GM19035 (cell line): ENCODE measurements around the gene TMEM243.
A peak's percentile ranks its signal among the peaks of the same experiment; 100 is the strongest.
"Not testable (repeated sequence)": the region's sequence is repeated elsewhere in the genome, so short reads cannot be mapped to it uniquely, and the experiment has no call there.

Experiments
- ATAC-seq: cut with Tn5 transposase; IDR thresholded peaks from one replicate; pipeline ENCODE4 v1.9.1; 2021; ENCODE audit not compliant: unreplicated experiment

TMEM243 gene

DNA sequence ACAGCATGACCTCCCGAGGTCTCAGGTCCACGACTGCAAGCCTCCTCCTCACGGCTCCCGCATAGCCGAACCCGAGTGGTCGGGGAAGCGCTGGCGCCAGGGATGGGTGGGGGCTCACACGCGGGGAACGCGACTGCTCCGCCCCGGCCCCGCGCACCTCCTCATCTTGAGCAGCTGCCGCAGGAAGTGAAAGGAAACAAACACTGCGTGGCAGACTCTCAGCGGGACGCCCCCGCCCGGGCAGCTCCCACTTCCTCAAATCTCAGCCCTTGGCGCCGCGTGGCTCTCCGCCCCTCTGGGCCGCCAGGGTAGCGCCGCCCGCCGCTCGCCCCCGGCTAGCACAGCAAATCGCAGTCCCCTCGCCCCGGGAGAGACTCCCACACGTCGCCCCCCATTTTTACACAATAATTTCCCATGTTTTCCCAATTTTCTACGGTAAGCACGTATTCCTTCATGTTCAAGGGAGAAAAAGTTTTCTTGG, at the start of gene TMEM243:
Gene TMEM243, minus strand, starts transcription at position 188 of the 481 bp plus-strand sequence. CDS start 229 bp downstream, outside the sequence.
- peak; percentile 49 for ATAC-seq

DNA sequence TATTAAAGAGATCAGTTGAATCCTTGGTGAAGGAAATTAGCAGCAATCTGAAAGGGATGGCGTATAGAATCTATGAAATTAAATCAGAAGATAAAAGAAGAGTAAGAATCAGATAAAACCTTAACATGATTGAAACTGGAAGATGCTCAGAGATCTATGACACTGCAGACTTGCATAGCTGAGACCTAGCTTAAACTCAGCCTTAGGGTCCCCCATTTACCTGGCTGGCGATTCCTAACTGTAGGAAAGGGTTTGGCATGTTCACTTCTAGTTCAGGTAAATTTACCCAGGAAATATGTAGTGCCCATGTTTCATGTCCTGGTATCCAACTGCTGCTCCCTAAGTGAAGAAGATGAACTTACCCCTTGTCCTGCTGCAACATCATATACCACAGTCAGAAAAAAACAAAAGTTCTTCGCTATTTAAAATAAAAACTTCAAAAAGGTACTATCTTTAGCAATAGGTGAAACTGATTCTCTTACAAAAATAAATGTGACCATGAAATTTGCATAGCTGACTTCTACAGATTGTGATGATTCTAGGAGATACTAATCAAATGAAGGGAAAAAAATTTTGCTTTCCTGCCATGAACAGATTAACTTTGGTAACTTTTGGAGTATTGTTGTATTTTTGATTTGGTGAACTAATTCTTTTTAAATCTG, 47.8 kb upstream of the TMEM243 start:
- peak; percentile 69 for ATAC-seq

DNA sequence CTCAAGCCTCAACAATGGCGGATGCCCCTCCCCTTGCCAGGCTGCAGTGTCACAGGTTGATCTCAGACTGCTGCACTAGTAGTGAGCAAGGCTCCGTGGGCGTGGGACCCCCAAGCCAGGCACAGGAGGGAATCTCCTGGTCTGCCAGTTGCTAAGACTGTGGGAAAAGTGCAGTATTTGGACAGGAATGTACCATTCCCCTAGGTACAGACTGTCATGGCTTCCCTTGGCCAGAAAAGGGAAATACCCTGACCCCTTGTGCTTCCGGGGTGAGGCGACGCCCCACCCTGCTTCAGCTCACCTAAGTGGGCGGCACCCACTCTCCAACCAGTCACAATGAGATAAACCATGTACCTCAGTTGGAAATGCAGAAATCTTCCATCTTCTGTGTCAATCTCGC, 44.0 kb upstream of the TMEM243 start:
- no peak for ATAC-seq

GRCh38 chr7:87253589-87254087, 34.1 kb upstream of the TMEM243 start:
- no peak for ATAC-seq

- not testable (repeated sequence) for ATAC-seq
Measured at GRCh38 chr7:87245671-87246070, 26.1 kb upstream of the TMEM243 start.

DNA sequence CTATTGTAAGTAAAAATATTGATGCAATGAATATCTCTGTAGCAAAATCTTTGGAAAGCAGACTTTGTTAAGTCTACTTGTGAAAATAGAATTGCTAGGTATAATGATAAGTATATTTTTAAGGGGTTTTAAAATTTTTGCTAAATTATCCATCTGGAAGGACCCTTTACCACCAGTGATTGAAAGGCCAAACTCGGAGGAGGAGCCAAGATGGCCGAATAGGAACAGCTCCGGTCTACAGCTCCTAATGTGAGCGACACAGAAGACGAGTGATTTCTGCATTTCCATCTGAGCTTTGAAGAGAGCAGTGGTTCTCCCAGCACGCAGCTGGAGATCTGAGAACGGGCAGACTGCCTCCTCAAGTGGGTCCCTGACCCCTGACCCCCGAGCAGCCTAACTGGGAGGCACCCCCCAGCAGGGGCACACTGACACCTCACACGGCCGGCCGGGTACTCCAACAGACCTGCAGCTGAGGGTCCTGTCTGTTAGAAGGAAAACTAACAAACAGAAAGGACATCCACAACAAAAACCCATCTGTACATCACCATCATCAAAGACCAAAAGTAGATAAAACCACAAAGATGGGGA, 19.0 kb upstream of the TMEM243 start:
- ATAC-seq: not testable (repeated sequence)

DNA sequence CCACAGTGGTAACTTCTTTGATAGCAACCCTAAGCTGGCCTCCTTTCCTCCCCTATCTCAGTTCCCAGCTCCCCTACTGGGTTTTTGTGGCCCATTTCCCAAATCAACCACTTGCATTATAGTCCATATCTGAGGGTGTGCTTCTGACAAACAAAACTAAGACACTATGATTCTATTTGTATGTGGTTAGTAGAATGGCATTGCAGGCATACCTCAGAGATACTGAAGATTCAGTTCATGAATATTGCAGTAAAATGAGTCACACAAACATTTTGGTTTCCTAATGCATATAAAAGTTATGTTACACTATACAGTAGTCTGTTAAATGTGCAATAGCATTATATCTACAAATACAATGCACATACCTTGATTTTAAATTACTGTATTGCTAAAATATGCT, 15.4 kb upstream of the TMEM243 start:
- ATAC-seq: no peak

GRCh38 chr7:87231711-87232110, 12.2 kb upstream of the TMEM243 start:
- ATAC-seq: no peak

DNA sequence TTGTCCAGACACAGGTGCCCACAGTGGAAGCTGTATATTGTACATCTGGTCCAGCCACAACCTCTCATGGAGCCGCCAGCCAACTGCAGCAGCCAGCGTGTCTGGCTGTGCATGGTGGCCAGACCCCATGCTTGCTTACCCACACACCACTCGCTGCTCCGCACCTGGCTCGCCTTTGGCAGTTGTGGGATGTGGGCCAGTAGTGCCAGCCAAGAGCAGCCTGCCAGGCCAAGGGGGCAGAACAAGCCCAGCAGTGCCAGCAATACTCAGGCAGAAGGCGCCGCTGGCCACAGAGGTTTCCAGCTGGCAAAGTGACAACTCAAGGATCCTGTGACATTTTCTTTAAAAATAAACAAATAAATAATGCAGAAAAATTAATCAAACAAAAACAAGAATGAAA, 11.7 kb upstream of the TMEM243 start:
- no peak for ATAC-seq

DNA sequence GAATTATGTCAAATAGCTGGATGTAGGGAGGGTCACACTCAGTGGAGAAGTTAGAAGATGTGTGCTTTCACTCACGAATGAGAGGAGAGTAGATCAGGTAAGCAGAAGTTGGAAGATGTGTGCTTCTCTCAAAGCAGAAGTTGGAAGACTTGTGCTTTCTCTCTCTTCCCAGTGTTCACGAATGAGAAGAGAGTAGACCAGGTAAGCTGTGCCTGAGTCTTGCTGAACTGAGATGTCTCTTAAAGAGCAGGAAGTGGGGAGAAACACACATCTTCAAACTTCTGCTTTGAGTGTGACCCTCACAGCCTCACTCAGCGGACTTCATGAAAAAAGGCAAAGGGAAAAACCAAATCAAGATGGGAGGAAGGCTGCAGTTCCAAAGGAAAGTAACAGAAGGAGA, 7.0 kb upstream of the TMEM243 start:
- peak; percentile 61 for ATAC-seq

- ATAC-seq: no peak
Measured at GRCh38 chr7:87225696-87226095, 6.2 kb upstream of the TMEM243 start.

DNA sequence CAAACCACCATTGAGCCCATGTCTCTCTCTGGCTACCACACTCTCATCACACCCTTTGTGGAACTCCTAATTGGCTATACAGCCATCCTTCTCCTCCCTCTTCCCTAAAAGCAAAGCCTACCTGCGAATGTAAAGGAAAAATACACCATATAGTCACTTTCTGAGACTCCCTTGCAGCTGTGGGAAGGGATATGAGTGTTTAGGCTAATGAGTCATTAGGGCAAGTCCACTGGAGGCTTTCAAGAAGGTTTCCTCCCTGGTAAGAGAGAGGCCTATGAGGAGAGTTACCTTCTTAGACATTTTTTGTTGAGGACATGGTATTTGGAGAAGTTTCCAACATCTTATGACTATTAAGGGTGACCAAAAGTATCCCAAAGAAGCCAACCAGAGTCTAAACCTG, 4.1 kb upstream of the TMEM243 start:
- ATAC-seq: no peak

GRCh38 chr7:87220734-87221215, 1.2 kb upstream of the TMEM243 start:
- no peak for ATAC-seq

- peak; percentile 42 for ATAC-seq
Measured at GRCh38 chr7:87220026-87220733, 648 bp upstream of the TMEM243 start.

GRCh38 chr7:87218796-87219544, 562 bp downstream of the TMEM243 start:
- ATAC-seq: peak; percentile 0

- no peak for ATAC-seq
Measured at GRCh38 chr7:87217983-87218653, 1.4 kb downstream of the TMEM243 start.

DNA sequence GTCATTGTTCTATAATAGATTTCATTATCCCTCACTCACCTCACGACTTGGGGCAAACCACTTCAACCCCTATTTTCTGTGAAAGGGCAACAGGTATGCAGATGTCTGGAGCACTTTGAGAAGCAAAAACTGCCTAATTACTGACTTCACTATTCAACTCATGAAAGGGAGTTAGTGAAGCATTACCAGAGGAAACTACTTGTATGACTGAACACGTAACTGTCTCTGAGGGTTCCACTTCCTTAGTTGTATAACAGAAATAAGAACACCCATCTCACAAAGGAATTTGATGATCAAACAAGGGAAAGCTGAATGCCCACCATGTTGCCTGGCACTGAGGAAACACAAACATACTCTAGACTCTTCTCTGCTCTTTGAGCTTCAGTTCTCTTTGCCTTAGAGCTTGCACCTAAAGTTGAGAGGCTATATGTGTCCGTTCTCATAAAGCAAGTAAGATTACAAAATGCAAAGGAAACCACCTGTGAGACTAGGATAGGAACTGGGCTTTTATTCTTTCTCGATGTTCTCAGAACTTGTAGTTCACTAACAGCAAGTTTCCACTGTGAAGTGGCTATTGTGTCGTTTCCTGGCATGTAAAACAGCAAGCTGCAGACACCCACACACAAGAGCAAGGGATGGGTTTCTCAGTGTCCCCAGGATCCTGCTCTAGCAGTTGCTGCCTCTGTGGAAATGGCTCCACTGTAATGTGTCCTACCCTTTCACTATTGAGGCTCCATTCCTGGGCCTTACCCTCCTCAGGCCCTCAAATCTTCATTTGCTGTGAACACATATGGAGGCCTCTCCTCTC, 2.6 kb downstream of the TMEM243 start:
- ATAC-seq: peak; percentile 54

DNA sequence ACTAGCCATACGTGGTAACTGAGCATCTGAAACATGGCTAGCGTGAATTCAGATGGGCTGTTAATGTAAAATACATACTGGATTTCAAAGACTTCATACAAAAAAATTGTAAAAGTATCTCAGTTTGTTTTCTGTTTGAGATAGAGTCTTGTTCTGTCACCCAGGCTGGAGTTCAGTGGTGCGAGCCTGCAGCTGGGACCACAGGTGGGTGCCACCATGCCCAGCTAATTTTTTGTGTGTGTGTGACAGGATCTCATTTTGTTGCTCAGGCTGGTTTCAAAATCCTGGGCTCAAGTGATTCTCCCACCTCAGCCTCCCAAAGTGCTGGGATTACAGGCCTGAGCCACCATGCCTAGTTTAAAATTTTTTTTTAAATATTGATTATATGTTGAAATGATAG, 4.5 kb downstream of the TMEM243 start:
- ATAC-seq: no peak

DNA sequence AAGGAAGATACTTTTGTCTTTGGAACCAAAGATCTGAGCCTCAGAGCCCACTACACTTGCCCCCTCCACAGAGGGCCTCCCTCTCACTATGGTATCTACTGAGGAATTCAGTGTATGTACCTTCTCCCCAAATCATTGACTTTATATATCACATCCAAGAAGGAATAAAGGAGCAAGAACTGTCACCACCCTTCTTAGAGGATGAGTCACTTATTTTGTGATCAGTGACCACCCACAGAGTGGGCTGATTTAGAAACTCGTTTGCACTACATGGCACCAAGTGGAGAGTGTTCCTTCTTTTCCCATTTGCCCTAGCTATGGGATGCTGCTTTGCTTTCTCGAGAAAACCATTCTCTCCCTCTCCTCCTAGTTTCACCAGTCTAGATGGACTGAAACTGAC, 5.7 kb downstream of the TMEM243 start:
- ATAC-seq: no peak

DNA sequence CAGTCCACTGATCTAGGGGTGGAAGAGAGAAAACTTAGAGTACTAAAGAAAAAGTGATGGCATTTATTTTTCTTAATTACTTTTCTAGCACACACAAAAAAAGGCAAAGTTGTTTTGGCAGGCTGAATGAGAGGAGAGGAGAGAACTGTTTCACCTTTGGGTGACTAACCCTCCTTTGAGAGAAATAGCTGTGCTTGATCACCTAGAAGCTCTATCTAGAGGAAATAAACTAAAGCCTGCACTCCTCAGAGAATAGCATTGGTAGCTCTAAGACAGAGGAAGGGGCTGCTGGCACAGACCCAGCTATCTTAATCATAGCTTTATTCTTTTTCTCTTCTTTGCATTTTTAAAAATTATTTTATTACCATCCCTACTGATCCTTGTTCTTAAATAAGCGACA, 6.3 kb downstream of the TMEM243 start:
- ATAC-seq: no peak
